GM12874 (cell line): ENCODE data around the gene PCDH15.

ENCODE experiments used
- TF ChIP-seq, protein P1 (sequence below): IDR thresholded peaks from 2 replicates; pipeline ENCODE4 v1.5.1; 2011; ENCODE audit warnings: low read depth, mild to moderate bottlenecking, control low read depth, low read length, moderate library complexity; ENCODE audit not compliant: insufficient read depth

PCDH15 gene

GRCh38 chr10:54108961-54109360 lies 692.1 kb downstream of the PCDH15 start:
- TF ChIP-seq, protein P1, sequence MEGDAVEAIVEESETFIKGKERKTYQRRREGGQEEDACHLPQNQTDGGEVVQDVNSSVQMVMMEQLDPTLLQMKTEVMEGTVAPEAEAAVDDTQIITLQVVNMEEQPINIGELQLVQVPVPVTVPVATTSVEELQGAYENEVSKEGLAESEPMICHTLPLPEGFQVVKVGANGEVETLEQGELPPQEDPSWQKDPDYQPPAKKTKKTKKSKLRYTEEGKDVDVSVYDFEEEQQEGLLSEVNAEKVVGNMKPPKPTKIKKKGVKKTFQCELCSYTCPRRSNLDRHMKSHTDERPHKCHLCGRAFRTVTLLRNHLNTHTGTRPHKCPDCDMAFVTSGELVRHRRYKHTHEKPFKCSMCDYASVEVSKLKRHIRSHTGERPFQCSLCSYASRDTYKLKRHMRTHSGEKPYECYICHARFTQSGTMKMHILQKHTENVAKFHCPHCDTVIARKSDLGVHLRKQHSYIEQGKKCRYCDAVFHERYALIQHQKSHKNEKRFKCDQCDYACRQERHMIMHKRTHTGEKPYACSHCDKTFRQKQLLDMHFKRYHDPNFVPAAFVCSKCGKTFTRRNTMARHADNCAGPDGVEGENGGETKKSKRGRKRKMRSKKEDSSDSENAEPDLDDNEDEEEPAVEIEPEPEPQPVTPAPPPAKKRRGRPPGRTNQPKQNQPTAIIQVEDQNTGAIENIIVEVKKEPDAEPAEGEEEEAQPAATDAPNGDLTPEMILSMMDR: no peak

GRCh38 chr10:54096892-54097291 lies 704.1 kb downstream of the PCDH15 start:
- TF ChIP-seq, protein P1: no peak

- TF ChIP-seq, protein P1: no peak
These were observed 706.7 kb downstream of the PCDH15 start for GRCh38 chr10:54094321-54094720.

- TF ChIP-seq, protein P1: no peak
These were observed 709.8 kb downstream of the PCDH15 start for GRCh38 chr10:54091237-54091636.

DNA sequence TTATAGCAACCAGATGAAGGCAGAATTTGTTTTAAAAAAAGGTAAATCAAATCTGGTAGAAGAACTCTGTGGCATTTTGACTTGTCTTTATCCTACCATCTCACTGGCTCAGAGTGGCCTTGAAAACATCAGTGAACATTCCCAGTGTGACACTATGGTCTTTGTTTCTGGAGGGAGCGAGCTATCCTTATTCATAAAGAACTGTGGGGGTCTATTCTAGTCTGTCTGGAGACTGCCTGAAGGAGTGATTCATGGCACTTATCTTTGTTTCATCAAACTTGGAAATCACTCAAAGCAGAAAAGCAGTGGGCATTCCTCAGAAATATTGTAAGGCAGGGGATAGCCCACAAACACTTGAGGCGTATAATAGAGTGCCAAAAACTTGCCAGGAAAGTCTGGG lies 719.1 kb downstream of the PCDH15 start:
- TF ChIP-seq, protein P1: no peak

- TF ChIP-seq, protein P1: no peak
These were observed 733.7 kb downstream of the PCDH15 start for GRCh38 chr10:54067361-54067760.

- TF ChIP-seq, protein P1: no peak
These were observed 734.4 kb downstream of the PCDH15 start for GRCh38 chr10:54066646-54067045.

GRCh38 chr10:54065106-54065505 lies 735.9 kb downstream of the PCDH15 start:
- TF ChIP-seq, protein P1: no peak
